ENCODE data around the gene ZNF787.

Gene ZNF787

DNA sequence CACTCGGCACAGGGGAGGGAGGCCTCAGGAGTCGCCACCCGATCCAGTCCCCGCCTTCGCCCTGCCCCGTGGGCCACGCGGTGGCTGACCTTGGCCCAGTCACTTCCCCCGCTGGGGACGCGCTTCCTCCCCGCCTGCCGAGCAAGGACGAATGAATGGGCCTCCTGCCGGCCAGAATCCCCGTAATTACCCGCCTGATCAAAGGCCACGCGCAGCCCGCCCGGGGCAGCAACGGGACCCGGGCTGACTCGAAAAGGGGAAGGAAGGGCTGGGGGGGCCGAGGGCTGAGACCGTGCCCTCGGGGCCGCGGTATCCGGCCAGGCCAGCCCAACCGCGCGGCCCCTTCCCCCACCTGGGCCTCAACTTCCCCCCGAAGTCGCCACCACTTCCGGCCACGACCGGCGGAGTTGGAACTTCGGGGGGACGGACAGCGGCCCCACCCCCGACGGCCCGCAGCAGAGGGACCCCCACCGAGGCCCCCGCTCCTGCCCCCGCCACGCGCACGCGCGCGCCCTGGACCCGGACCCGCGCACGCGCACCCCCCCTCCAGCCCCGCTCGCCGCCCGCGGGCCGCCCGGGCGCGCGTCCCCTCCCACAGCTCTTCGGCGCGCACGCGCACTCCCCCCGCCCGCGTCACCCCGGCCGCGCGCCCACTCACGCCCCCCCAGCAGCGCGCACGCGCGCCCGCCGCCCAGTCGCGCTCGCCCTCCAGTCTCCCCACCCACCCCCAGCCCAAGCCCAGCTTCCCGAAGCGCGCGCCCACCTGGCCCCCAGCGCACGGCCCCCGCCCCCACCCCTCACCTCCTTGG lies 520 bp downstream of the ZNF787 start:
- DNase-seq (ENCODE audit: low read depth in 3 of 3) = peak; percentile 57 to 78 (median 66)

- DNase-seq (ENCODE audit: low read depth in 3 of 3) = no peak
Measured at GRCh38 chr19:56120002-56120370, 1.1 kb downstream of the ZNF787 start.

DNA sequence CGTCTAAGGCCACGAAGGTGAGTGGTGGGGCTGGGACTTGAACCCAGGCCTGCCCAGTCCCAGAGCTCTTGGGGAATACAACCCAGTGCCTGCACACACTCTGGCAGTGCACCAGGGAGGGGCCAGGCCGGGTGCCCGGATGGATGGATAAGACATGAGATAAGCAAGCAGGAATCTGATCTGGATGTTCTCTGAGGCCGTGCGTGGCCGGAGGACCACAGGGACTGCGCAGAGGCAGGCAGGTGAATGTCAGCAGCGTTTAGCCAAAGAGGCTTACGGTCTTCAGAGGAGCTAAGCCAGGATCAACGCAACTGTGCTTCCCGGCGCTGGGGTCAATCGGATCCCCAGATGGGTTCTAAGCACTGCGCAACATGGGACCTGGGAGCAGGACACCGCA lies 1.5 kb downstream of the ZNF787 start:
- DNase-seq (ENCODE audit: low read depth in 3 of 3) = no peak

- no peak for DNase-seq (ENCODE audit: low read depth in 3 of 3)
Measured at GRCh38 chr19:56118666-56119581, 2.2 kb downstream of the ZNF787 start.

DNA sequence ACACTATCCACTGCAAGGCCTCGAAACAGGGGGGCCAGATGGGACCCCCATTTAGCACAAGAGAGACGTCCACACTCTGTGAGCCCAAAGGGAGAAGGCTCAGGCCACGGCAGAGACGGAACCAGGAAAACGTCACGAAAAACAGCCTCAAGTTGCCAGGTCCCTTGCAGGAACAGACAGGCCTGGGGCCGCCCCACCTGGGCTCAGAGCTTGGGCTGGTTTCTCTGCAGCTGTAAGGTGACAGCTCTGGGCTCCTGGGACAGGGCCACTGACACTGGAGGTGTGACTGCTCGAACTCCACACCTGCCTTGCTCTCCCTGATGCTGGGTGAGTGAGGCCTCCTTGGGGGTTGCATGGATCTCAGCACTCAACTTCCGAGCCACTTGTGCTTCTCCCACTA lies 3.2 kb downstream of the ZNF787 start:
- no peak for DNase-seq (ENCODE audit: low read depth in 3 of 3)

DNA sequence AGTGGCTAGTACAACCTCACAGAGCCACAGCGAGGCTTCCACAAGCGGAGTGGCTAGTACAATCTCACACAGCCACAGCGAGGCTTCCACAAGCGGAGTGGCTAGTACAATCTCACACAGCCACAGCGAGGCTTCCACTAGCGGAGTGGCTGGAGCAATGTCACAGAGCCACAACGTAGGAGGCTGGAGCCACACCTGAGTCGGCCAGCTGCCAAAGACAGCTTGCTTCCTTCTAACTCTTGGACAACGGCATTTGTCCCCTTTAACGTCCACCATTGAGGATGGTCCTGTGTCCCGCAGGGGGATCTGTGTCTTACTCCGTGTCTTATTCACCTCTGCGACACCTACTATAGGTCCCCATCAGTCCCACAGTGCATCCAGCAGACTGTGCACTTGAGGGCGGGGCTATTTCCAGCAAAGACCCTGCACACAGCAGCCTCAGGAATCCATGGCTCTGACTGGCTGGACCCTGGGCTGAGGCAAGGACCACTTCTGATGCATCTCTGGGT lies 3.7 kb downstream of the ZNF787 start:
- DNase-seq (ENCODE audit: low read depth in 3 of 3) = no peak

- no peak for DNase-seq (ENCODE audit: low read depth in 3 of 3)
Measured at GRCh38 chr19:56116606-56117005, 4.5 kb downstream of the ZNF787 start.

- no peak for DNase-seq (ENCODE audit: low read depth in 3 of 3)
Measured at GRCh38 chr19:56115490-56115889, 5.6 kb downstream of the ZNF787 start.

DNA sequence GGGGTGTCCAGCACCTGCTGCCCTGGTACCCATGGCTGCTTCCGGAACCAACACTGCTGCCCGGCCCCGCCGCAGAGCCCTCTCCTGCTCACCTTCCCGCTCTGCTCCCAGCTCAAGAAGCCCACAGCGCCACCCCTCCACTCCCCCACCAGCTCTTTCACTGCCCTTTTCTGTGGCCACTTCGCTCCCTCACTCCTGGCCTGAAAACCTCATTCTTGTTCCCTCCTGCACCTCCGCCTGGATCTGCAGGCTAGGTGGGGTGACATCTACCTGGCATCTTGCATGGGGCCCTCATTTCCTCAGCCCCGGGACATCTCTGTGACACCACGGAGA lies 6.4 kb downstream of the ZNF787 start:
- no peak for DNase-seq (ENCODE audit: low read depth in 3 of 3)

GRCh38 chr19:56114051-56114777 lies 6.9 kb downstream of the ZNF787 start:
- no peak for DNase-seq (ENCODE audit: low read depth in 3 of 3)

DNA sequence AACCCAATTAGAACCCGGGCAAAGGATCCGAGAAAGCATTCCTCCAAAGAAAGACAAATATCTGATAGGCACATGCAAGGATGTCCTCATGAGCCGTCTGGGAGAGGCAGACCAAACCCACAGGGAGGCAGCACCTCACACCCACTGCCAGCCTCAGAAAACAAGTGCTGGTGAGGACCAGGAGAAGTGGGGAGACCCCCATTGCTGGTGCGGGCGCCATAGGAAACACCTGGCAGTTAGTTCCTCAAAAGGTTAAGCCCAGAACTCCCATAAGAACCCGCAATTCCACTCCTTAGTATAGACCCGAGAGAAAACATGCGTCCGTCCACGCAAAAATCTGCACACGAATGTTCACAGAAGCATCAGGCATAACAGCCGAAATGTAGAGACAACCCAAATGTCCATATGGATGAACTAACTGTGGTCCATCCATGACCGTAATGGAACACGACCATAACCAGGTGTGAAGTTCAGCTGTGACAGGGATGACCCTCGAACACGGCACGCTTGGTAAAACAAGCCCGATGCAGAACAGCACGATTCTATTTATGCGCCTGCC lies 7.9 kb downstream of the ZNF787 start:
- DNase-seq (ENCODE audit: low read depth in 3 of 3) = no peak

- no peak for DNase-seq (ENCODE audit: low read depth in 3 of 3)
Measured at GRCh38 chr19:56112313-56112709, 8.8 kb downstream of the ZNF787 start.

GRCh38 chr19:56111601-56112312 lies 9.3 kb downstream of the ZNF787 start:
- peak in 2 of 3 experiments; percentile 20 to 46 for DNase-seq (ENCODE audit: low read depth in 3 of 3)

GRCh38 chr19:56110515-56111448 lies 10.3 kb downstream of the ZNF787 start:
- DNase-seq (ENCODE audit: low read depth in 3 of 3) = no peak

DNA sequence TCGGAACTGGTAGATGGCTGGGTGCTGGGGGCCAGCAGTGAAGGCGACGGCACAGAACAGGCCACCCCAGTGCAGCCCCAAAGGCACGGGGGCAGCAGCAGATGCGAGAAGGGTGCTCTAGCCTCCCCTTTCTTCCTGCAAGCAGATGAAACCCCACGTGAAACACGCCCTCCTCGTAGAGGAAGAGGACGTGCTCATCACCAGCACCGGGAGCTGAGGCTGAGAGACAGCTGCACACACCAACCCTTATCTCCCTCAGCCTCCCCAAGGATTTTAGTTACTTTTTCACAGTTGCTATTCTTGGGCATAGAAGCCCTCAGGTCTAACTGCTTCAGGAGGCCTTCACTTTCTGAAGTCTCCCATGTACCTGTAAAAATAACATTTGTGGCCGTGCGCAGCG lies 11.9 kb downstream of the ZNF787 start:
- DNase-seq (ENCODE audit: low read depth in 3 of 3) = no peak

- no peak for DNase-seq (ENCODE audit: low read depth in 3 of 3)
Measured at GRCh38 chr19:56108447-56109195, 12.5 kb downstream of the ZNF787 start.

GRCh38 chr19:56107626-56108351 lies 13.3 kb downstream of the ZNF787 start:
- DNase-seq (ENCODE audit: low read depth in 3 of 3) = no peak

DNA sequence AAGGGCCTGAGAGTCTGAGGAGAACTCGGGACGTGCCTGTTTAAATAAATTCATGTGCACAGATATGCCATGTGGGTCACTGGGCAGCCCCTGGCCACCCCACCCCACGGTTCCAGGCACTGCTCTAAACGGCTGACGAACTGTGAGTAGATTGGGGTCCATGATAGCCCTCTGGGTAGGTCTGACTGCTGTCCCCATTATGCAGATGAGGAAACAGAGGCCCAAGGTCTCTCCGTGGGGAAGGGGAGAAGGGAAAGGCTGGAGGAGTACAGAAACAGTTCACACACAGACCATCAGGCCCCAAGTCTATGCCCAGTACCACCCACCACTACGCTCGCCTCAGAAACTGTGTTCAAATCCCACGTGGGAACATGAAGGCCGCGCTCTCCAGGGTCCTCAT lies 14.1 kb downstream of the ZNF787 start:
- DNase-seq (ENCODE audit: low read depth in 3 of 3) = no peak

DNA sequence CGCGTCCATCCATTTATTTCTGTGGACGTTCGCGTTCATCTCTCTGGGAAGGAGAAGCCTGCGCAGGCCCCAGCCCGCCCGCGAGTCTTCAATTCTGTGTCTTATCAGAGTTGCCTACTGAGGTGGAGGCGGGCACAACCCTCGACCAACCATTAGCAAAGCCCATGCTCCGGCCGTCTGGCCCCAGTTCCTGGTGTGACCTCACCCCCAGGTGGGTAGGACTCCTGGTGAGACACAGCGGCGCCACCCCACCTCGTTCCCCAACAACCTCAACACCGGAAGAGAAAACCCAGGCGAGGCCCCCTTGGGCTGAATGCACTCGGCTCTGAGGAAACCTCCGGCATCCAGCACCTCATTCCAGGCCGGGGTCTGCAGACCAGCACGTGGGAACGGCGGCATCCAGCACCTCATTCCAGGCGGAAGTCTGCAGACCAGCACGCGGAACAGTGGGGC lies 14.7 kb downstream of the ZNF787 start:
- DNase-seq (ENCODE audit: low read depth in 3 of 3) = no peak
